ENCODE data around the gene CS.
"Not testable (repeated sequence)": the region's sequence is repeated elsewhere in the genome, so short reads cannot be mapped to it uniquely, and the experiment has no call there.

Gene CS

GRCh38 chr12:56266693-56267442 is 33.3 kb downstream of the CS start, which contains the start of gene COQ10A:
COQ10A (plus strand) TSS chr12:56266942; CDS start chr12:56267119, 177 bp downstream.
- H3K9me3 Mint-ChIP-seq = no peaks in the 10 kb centered on the region
- H3K27ac Mint-ChIP-seq = peak within 1 kb of the TSS; percentile 98
- H3K36me3 Mint-ChIP-seq (ENCODE audit: low read depth) = peaks cover 15% of the 10 kb centered on the region
- peak within 1 kb of the TSS; percentile 91 for H3K4me3 Mint-ChIP-seq
- peak; percentile 91 for DNase-seq
- TF ChIP-seq, protein P1, sequence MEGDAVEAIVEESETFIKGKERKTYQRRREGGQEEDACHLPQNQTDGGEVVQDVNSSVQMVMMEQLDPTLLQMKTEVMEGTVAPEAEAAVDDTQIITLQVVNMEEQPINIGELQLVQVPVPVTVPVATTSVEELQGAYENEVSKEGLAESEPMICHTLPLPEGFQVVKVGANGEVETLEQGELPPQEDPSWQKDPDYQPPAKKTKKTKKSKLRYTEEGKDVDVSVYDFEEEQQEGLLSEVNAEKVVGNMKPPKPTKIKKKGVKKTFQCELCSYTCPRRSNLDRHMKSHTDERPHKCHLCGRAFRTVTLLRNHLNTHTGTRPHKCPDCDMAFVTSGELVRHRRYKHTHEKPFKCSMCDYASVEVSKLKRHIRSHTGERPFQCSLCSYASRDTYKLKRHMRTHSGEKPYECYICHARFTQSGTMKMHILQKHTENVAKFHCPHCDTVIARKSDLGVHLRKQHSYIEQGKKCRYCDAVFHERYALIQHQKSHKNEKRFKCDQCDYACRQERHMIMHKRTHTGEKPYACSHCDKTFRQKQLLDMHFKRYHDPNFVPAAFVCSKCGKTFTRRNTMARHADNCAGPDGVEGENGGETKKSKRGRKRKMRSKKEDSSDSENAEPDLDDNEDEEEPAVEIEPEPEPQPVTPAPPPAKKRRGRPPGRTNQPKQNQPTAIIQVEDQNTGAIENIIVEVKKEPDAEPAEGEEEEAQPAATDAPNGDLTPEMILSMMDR (IDR thresholded peaks at IDR 0.05) = peak; percentile 47
- peaks cover 23% of the 10 kb centered on the region for H3K4me1 Mint-ChIP-seq
- H3K27me3 Mint-ChIP-seq (ENCODE audit: low read depth, poor library complexity) = peaks cover 5% of the 10 kb centered on the region

- DNase-seq; H3K9me3 Mint-ChIP-seq; H3K27me3 Mint-ChIP-seq (ENCODE audit: low read depth, poor library complexity): not testable (repeated sequence)
- H3K27ac Mint-ChIP-seq = peak overlapping the region; percentile 98
- peaks cover 15% of the 10 kb centered on the region for H3K36me3 Mint-ChIP-seq (ENCODE audit: low read depth)
- peaks cover 23% of the 10 kb centered on the region for H3K4me1 Mint-ChIP-seq
- peak overlapping the region; percentile 91 for H3K4me3 Mint-ChIP-seq
Measured at GRCh38 chr12:56266068-56266692, 34.0 kb downstream of the CS start.

GRCh38 chr12:56262955-56263354 is 37.2 kb downstream of the CS start:
- H3K36me3 Mint-ChIP-seq (ENCODE audit: low read depth); DNase-seq; H3K4me3 Mint-ChIP-seq; H3K9me3 Mint-ChIP-seq; H3K27me3 Mint-ChIP-seq (ENCODE audit: low read depth, poor library complexity); H3K27ac Mint-ChIP-seq: not testable (repeated sequence)
- H3K4me1 Mint-ChIP-seq = peaks cover 38% of the 10 kb centered on the region

DNA sequence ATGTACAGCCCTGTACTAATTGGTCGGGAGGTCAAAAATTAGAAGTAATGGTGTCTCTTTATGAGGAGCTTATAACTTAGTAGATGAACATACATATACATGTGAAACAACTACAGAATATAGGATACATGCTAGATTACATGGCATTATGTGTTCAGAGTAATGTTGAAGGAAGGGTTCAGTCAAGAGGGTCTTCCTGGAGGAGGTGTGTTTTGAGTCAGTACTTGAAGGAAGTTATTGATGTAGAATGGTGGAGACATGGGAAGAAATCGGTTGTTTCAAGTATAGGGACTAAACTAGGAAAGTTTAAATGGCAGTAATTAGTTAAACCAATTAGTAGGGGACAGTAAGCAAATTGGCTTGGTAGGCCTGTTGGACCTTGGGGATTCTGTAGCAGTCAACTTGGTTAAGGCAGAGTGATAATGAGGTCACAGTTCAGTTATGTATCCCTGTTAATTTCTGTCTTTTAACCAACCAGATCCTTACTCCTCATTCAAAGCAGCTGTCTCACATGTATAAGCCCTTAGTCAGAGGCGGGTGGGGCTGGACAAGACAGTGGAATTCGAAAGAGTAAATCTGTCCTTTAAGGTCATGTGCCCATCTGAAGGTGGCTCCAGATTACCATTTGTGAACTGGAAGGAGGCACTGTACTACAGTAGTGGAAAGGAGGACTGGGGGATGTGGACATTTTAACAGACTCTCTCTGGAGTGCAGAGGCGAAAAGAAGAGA is 38.5 kb downstream of the CS start:
- no peak for DNase-seq
- Mint-ChIP-seq H3K36me3 (ENCODE audit: low read depth) (no peaks in the 10 kb centered on the region), H3K27ac (no peak overlapping the region), H3K4me1 (peaks cover 36% of the 10 kb centered on the region), H3K4me3 (no peak overlapping the region), H3K27me3 (ENCODE audit: low read depth, poor library complexity) (peaks cover 8% of the 10 kb centered on the region), H3K9me3 (no peaks in the 10 kb centered on the region)
- TF ChIP-seq, protein P1 (IDR thresholded peaks at IDR 0.05) = no peak

DNA sequence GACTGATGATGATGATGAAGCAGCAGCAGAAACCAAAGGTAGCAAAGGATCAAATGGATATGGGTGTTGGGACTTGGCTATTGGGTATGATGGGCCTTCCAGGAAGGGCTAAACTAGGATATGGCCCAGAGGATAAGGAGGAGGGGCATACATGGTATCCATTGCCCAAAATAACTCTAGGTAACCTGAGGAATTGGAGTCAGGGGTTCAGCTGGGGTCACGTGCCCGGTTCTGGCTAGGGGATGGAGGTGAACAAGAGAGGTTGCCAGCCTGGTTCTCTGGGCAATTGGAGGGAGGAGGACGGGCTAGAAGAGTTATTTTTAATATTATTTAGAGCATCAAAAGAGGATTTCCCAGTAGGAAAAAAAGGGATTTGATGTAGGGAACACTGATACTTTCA is 39.2 kb downstream of the CS start:
- DNase-seq = no peak
- TF ChIP-seq, protein P1 (IDR thresholded peaks at IDR 0.05) = no peak
- Mint-ChIP-seq H3K27me3 (ENCODE audit: low read depth, poor library complexity) (peaks cover 5% of the 10 kb centered on the region), H3K4me1 (peaks cover 38% of the 10 kb centered on the region), H3K9me3 (no peaks in the 10 kb centered on the region), H3K4me3 (no peak overlapping the region), H3K27ac (peak overlapping the region; percentile 76), H3K36me3 (ENCODE audit: low read depth) (peaks cover 5% of the 10 kb centered on the region)

DNA sequence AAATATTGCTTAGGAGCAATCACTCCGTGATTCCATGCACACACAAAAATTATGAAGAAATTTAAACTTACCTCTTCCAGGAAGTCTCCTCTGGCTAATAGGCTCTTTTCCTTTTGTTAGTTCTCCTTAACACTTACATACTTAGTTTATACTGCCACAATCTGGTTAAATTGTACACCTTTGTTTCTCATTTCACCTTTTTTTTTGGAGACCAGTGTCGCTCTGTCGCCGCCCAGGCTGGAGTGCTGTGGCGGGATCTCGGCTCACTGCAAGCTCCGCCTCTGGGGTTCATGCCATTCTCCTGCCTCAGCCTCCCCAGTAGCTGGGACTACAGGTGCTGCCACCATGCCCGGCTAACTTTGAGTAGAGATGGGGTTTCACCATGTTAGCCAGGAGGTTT is 39.8 kb downstream of the CS start:
- peaks cover 5% of the 10 kb centered on the region for H3K27me3 Mint-ChIP-seq (ENCODE audit: low read depth, poor library complexity)
- H3K4me3 Mint-ChIP-seq = peak overlapping the region; percentile 51
- TF ChIP-seq, protein P1 (IDR thresholded peaks at IDR 0.05) = no peak

More for the DNA sequence above, 39.8 kb downstream of the CS start:
- DNase-seq = no peak
- no peak overlapping the region for H3K27ac Mint-ChIP-seq
- H3K4me1 Mint-ChIP-seq = peaks cover 35% of the 10 kb centered on the region
- H3K36me3 Mint-ChIP-seq (ENCODE audit: low read depth) = peaks cover 7% of the 10 kb centered on the region
- no peaks in the 10 kb centered on the region for H3K9me3 Mint-ChIP-seq
